ENCODE data around the gene SMYD3.

Gene SMYD3

GRCh38 chr1:246483569-246483933 lies 23.5 kb downstream of the SMYD3 start:
- no peak for TF ChIP-seq ZFX (IDR thresholded peaks at IDR 0.05)
- H3K27ac ChIP-seq = no peak overlapping the region

DNA sequence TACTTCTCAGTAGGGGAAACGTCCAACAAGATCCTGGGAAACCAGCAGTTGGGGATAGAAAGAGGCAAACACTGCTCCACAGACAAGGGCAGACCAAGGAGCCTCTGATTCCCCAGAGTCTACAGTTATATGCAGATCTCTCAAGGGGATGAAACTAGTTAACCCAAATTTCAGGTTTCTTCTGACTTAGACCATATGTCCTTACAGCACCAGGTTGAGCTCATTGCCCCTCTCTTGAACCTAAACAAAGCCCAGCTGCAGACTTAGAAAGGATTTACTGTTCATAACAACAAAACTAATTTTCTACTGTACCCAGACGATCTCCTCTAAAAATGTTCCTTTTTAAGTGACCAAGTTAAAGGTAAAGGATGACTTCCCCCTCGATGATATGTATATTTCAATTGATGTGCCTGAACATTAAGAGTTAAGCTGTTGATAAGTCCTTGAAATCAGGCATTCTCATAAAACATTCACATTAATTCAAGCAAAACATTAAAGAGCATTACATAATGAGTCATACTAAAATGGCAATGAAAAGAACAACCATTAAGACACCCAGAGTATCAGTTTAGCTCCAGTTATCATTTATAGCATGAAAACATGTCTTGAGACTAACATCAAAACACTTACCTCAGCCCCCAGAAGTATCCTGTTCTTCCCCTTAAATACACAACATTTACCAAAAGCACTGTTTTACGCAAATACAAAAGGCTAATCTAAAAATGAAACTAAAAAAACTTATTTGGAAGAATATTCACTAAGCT lies 24.1 kb downstream of the SMYD3 start:
- no peak overlapping the region for H3K27ac ChIP-seq
- no peak for TF ChIP-seq ZFX (IDR thresholded peaks at IDR 0.05)
- TF ChIP-seq, protein P1, sequence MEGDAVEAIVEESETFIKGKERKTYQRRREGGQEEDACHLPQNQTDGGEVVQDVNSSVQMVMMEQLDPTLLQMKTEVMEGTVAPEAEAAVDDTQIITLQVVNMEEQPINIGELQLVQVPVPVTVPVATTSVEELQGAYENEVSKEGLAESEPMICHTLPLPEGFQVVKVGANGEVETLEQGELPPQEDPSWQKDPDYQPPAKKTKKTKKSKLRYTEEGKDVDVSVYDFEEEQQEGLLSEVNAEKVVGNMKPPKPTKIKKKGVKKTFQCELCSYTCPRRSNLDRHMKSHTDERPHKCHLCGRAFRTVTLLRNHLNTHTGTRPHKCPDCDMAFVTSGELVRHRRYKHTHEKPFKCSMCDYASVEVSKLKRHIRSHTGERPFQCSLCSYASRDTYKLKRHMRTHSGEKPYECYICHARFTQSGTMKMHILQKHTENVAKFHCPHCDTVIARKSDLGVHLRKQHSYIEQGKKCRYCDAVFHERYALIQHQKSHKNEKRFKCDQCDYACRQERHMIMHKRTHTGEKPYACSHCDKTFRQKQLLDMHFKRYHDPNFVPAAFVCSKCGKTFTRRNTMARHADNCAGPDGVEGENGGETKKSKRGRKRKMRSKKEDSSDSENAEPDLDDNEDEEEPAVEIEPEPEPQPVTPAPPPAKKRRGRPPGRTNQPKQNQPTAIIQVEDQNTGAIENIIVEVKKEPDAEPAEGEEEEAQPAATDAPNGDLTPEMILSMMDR (conservative IDR thresholded peaks at IDR 0.05) = no peak

GRCh38 chr1:246479061-246479460 lies 28.0 kb downstream of the SMYD3 start:
- H3K27ac ChIP-seq = no peak overlapping the region
- no peak for TF ChIP-seq ZFX (IDR thresholded peaks at IDR 0.05)
- TF ChIP-seq, protein P1 (conservative IDR thresholded peaks at IDR 0.05) = no peak

- no peak for TF ChIP-seq ZFX (IDR thresholded peaks at IDR 0.05)
- TF ChIP-seq, protein P1 (conservative IDR thresholded peaks at IDR 0.05) = no peak
- H3K27ac ChIP-seq = no peak overlapping the region
Observed at GRCh38 chr1:246477634-246478033, 29.4 kb downstream of the SMYD3 start.

GRCh38 chr1:246476771-246477170 lies 30.3 kb downstream of the SMYD3 start:
- TF ChIP-seq, protein P1 (conservative IDR thresholded peaks at IDR 0.05) = no peak
- no peak for TF ChIP-seq ZFX (IDR thresholded peaks at IDR 0.05)
- no peak overlapping the region for H3K27ac ChIP-seq

DNA sequence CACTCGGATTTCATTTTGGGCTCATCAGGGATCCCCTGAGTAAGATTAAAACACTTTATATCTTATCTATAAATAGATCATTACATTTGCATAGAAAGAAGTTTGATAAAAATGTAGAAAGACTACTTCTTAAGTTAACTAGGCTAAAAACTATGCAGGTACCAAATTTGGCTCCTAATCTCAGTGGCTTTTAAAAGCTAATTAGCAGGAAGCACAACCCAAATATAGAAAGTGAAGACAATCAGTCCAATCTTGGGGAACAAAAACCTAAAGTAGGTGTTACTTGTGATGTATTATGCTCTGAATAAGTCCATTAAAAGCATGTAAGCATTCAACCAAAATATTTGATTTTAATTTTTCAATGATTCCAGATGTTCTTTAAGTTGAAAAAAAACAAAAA lies 35.4 kb downstream of the SMYD3 start:
- TF ChIP-seq ZFX (IDR thresholded peaks at IDR 0.05) = no peak
- TF ChIP-seq, protein P1 (conservative IDR thresholded peaks at IDR 0.05) = no peak

DNA sequence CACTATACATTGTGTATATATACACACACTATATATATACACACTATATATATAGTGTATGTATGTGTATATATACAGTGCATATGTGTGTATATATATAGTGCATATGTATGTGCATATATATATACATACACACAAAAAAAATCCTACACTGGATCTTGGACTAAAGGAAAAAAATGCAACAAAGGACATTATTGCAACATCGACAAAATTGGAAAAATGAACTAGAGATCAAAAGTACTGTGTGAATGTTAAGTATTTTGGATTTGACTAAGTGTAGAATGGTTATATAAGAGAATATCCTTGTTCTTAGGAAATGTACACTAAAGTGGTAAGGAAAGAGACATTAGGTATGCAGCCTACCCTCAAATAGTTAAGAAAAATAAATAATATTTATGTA lies 36.5 kb downstream of the SMYD3 start:
- H3K27ac ChIP-seq = no peak overlapping the region
- no peak for TF ChIP-seq ZFX (IDR thresholded peaks at IDR 0.05)
- TF ChIP-seq, protein P1 (conservative IDR thresholded peaks at IDR 0.05) = no peak

More for the DNA sequence above, 35.4 kb downstream of the SMYD3 start:
- H3K27ac ChIP-seq = no peak overlapping the region

GRCh38 chr1:246462986-246463385 lies 44.1 kb downstream of the SMYD3 start:
- H3K27ac ChIP-seq = no peak overlapping the region
- TF ChIP-seq, protein P1 (conservative IDR thresholded peaks at IDR 0.05) = no peak

All from C4-2B (cell line).